Neuronal stem cell (in vitro differentiated cells): ENCODE data around the gene NFS1.
A peak's percentile ranks its signal among the peaks of the same experiment; 100 is the strongest.

Source experiments
- DNase-seq: peaks from one replicate; pipeline ENCODE4 v3.0.0-alpha.2; 2013; ENCODE audit warnings: low spot score
- H2AFZ ChIP-seq: one replicate; pipeline ENCODE4 v1.6.1; 2013; ENCODE audit warnings: mild to moderate bottlenecking, low read length, inconsistent platforms
- H2AK5ac ChIP-seq: 2 replicates; pipeline ENCODE4 v1.6.1; 2013; ENCODE audit warnings: low read depth, mild to moderate bottlenecking, inconsistent platforms, low read length, moderate library complexity, mixed read lengths
- H2BK120ac ChIP-seq: 2 replicates; pipeline ENCODE4 v1.6.1; 2013; ENCODE audit warnings: low read depth, mild to moderate bottlenecking, inconsistent platforms, low read length, moderate library complexity, mixed read lengths
- H2BK12ac ChIP-seq: one replicate; pipeline ENCODE4 v1.6.1; 2013; ENCODE audit warnings: low read length, inconsistent platforms
- H2BK15ac ChIP-seq: 2 replicates; pipeline ENCODE4 v1.6.1; 2013; ENCODE audit warnings: mild to moderate bottlenecking, low read length, inconsistent platforms, mixed read lengths
- H2BK5ac ChIP-seq: one replicate; pipeline ENCODE4 v1.6.1; 2013; ENCODE audit warnings: inconsistent platforms, mild to moderate bottlenecking, low read length, moderate library complexity
- H3K14ac ChIP-seq: one replicate; pipeline ENCODE4 v1.6.1; 2013; ENCODE audit warnings: low read length, inconsistent platforms
- H3K18ac ChIP-seq: 2 replicates; pipeline ENCODE4 v1.6.1; 2013; ENCODE audit warnings: low read length, inconsistent platforms
- H3K23ac ChIP-seq: 2 replicates; pipeline ENCODE4 v1.6.1; 2013; ENCODE audit warnings: low read depth, mild to moderate bottlenecking, mixed read lengths, low read length, inconsistent platforms; ENCODE audit not compliant: poor library complexity
- H3K27ac ChIP-seq: replicated peaks from 3 replicates; pipeline ENCODE4 v1.5.1; 2013; ENCODE audit warnings: low read length, inconsistent platforms
- H3K27me3 ChIP-seq, 3 experiments: 2 replicates each; pipeline ENCODE4 v1.6.1; 2013; ENCODE audit warnings: low read length in 3 of 3, mild to moderate bottlenecking in 2 of 3, inconsistent platforms in 1 of 3, low read depth in 1 of 3, mixed read lengths in 1 of 3, moderate library complexity in 1 of 3; ENCODE audit not compliant: control insufficient read depth in 3 of 3, insufficient read depth in 3 of 3
- H3K36me3 ChIP-seq, 2 donors: replicated peaks in 1 of 2; 2 replicates each; pipeline ENCODE4 v1.6.1; 2013; ENCODE audit warnings: low read length in 2 of 2; ENCODE audit not compliant: control insufficient read depth in 2 of 2, insufficient read depth in 2 of 2
- H3K4ac ChIP-seq: 2 replicates; pipeline ENCODE4 v1.6.1; 2013; ENCODE audit warnings: inconsistent platforms, mild to moderate bottlenecking, low read length, moderate library complexity
- H3K4me1 ChIP-seq, 2 donors: 1 replicate in 1 of 2; 2 replicates in 1 of 2; pipeline ENCODE4 v1.6.1; 2013; ENCODE audit warnings: low read length in 2 of 2, low read depth in 1 of 2; ENCODE audit not compliant: control insufficient read depth in 2 of 2, insufficient read depth in 1 of 2
- H3K4me2 ChIP-seq: one replicate; pipeline ENCODE4 v1.6.1; 2013; ENCODE audit warnings: mild to moderate bottlenecking, low read length, inconsistent platforms; ENCODE audit not compliant: insufficient read depth, poor library complexity, severe bottlenecking
- H3K4me3 ChIP-seq, 2 donors: 2 replicates each; pipeline ENCODE4 v1.5.1; 2013; ENCODE audit warnings: low read length in 2 of 2, mild to moderate bottlenecking in 2 of 2, inconsistent platforms in 1 of 2, moderate library complexity in 1 of 2
- H3K79me1 ChIP-seq: one replicate; pipeline ENCODE4 v1.6.1; 2013; ENCODE audit warnings: low read depth, mild to moderate bottlenecking, inconsistent platforms, low read length, moderate library complexity
- H3K9ac ChIP-seq: one replicate; pipeline ENCODE4 v1.6.1; 2013; ENCODE audit warnings: mild to moderate bottlenecking, low read depth, low read length, inconsistent platforms; ENCODE audit not compliant: poor library complexity
- H3K9me3 ChIP-seq, 2 donors: replicated peaks in 1 of 2; 2 replicates each; pipeline versions ENCODE3 to v1.6.1; 2013; ENCODE audit warnings: low read length in 2 of 2, mild to moderate bottlenecking in 2 of 2, inconsistent platforms in 1 of 2, low read depth in 1 of 2, mixed read lengths in 1 of 2, moderate library complexity in 1 of 2; ENCODE audit not compliant: control insufficient read depth in 2 of 2, insufficient read depth in 1 of 2
- H4K8ac ChIP-seq: one replicate; pipeline ENCODE4 v1.6.1; 2013; ENCODE audit warnings: low read depth, mild to moderate bottlenecking, inconsistent platforms, low read length, moderate library complexity
- H4K91ac ChIP-seq: one replicate; pipeline ENCODE4 v1.6.1; 2013; ENCODE audit warnings: low read length, low read depth, mild to moderate bottlenecking, inconsistent platforms; ENCODE audit not compliant: poor library complexity
- WGBS, 2 donors: extraction: QIAGEN DNeasy Blood & Tissue Kit; methylation state at CpG; one replicate each; pipeline ENCODE4 v1.1.7; 2013; ENCODE audit warnings: missing lambda C conversion rate in 2 of 2, mixed read lengths in 1 of 2; ENCODE audit not compliant: insufficient read length in 2 of 2, insufficient replicate concordance in 1 of 2; ENCODE audit errors: extremely low coverage in 2 of 2; 5-methylcytosine and 5-hydroxymethylcytosine counted together

NFS1 gene

GRCh38 chr20:35699957-35700624 lies 939 bp upstream of the NFS1 start:
- Histone ChIP-seq H3K79me1 (peaks cover 8% of the 10 kb centered on the region), H3K9ac (no peak overlapping the region), H3K4me3 (peak overlapping the region; percentile 88 to 94), H2BK120ac (no peak overlapping the region), H3K27me3 (no peaks in the 10 kb centered on the region), H3K23ac (no peak overlapping the region), H3K18ac (no peak overlapping the region), H4K8ac (no peak overlapping the region), H3K4me2 (peak overlapping the region; percentile 71), H2AK5ac (no peak overlapping the region), H2BK15ac (no peak overlapping the region), H3K27ac (no peak overlapping the region), H3K36me3 (peaks cover 7 to 56% of the 10 kb centered on the region in 2 donors), H3K4me1 (peaks cover 5 to 9% of the 10 kb centered on the region in 2 donors), H4K91ac (no peak overlapping the region), H2AFZ (peak overlapping the region; percentile 92), H3K14ac (no peak overlapping the region), H2BK12ac (no peak overlapping the region), H3K9me3 (no peaks in the 10 kb centered on the region), H3K4ac (no peak overlapping the region), H2BK5ac (no peak overlapping the region)
- no CpG with 5 or more reads among the region's 6 CpGs for WGBS, 2 donors
- no peak for DNase-seq

GRCh38 chr20:35698298-35699126 lies 640 bp downstream of the NFS1 start:
- Histone ChIP-seq H2BK15ac (no peak overlapping the region), H3K79me1 (peaks cover 8% of the 10 kb centered on the region), H2AK5ac (no peak overlapping the region), H3K27me3 (no peaks in the 10 kb centered on the region), H4K8ac (no peak overlapping the region), H2BK5ac (no peak overlapping the region), H3K18ac (peak overlapping the region; percentile 91), H3K4me2 (peak overlapping the region; percentile 78), H3K4me3 (peak overlapping the region; percentile 88 to 94), H3K9ac (peak overlapping the region; percentile 88), H4K91ac (no peak overlapping the region), H2BK120ac (no peak overlapping the region), H3K4me1 (peaks cover 5 to 9% of the 10 kb centered on the region in 2 donors), H3K27ac (peak overlapping the region; percentile 77), H3K4ac (no peak overlapping the region), H3K36me3 (peaks cover 6 to 47% of the 10 kb centered on the region in 2 donors), H3K9me3 (no peaks in the 10 kb centered on the region), H2BK12ac (no peak overlapping the region), H3K14ac (no peak overlapping the region), H2AFZ (peak overlapping the region; percentile 92), H3K23ac (peak overlapping the region; percentile 97)
- DNase-seq, result peak; percentile 11
- no CpG with 5 or more reads among the region's 37 CpGs for WGBS, 2 donors

- Histone ChIP-seq H3K9me3 (no peaks in the 10 kb centered on the region), H3K79me1 (peaks cover 8% of the 10 kb centered on the region), H3K36me3 (peaks cover 6 to 42% of the 10 kb centered on the region in 2 donors), H2BK12ac (no peak overlapping the region), H4K91ac (no peak overlapping the region), H3K4ac (no peak overlapping the region), H3K23ac (no peak overlapping the region), H3K4me1 (peaks cover 5 to 9% of the 10 kb centered on the region in 2 donors), H2AK5ac (no peak overlapping the region), H3K4me3 (peak overlapping the region in 1 of 2 donors; percentile 88), H3K14ac (no peak overlapping the region), H2AFZ (peak overlapping the region; percentile 92), H2BK15ac (no peak overlapping the region), H2BK5ac (no peak overlapping the region), H3K27ac (no peak overlapping the region), H3K4me2 (peak overlapping the region; percentile 78), H3K18ac (no peak overlapping the region), H2BK120ac (no peak overlapping the region), H4K8ac (no peak overlapping the region), H3K9ac (no peak overlapping the region), H3K27me3 (no peaks in the 10 kb centered on the region)
- no peak for DNase-seq
- no CpG with 5 or more reads among the region's 9 CpGs for WGBS, 2 donors
Measured at GRCh38 chr20:35697696-35698297, 1.4 kb downstream of the NFS1 start.

- DNase-seq, result no peak
- Histone ChIP-seq H3K14ac (no peak overlapping the region), H3K18ac (no peak overlapping the region), H2BK5ac (no peak overlapping the region), H2BK15ac (no peak overlapping the region), H3K4me2 (no peak overlapping the region), H3K27ac (no peak overlapping the region), H4K91ac (no peak overlapping the region), H3K23ac (no peak overlapping the region), H3K36me3 (peaks cover 0 to 25% of the 10 kb centered on the region in 2 donors), H3K27me3 (no peaks in the 10 kb centered on the region), H3K4ac (no peak overlapping the region), H2BK12ac (no peak overlapping the region), H3K9me3 (no peaks in the 10 kb centered on the region), H3K9ac (no peak overlapping the region), H3K4me3 (no peak overlapping the region), H2AK5ac (no peak overlapping the region), H2BK120ac (no peak overlapping the region), H3K79me1 (peaks cover 6% of the 10 kb centered on the region), H4K8ac (no peak overlapping the region), H2AFZ (no peak overlapping the region), H3K4me1 (peaks cover 5 to 9% of the 10 kb centered on the region in 2 donors)
- no CpG with 5 or more reads among the region's 4 CpGs for WGBS, 2 donors
Measured at GRCh38 chr20:35695978-35696377, 3.2 kb downstream of the NFS1 start.
